Measurements from ENCODE around the gene CD72. TPM values are rescaled to one million over a fixed set of nuclear protein-coding genes. Genes with fewer than 3 reads are reported as not detected.
"Not testable (repeated sequence)": the region's sequence is repeated elsewhere in the genome, so short reads cannot be mapped to it uniquely, and the experiment has no call there.

The CD72 gene
- total RNA-seq, 1 donor from 2014 or later = 1.8 TPM

- peak; percentile 64 for FAIRE-seq
Measured at GRCh38 chr9:35639631-35640030, 21.4 kb upstream of the CD72 start.

GRCh38 chr9:35639225-35639624, 21.0 kb upstream of the CD72 start:
- H3K79me2 ChIP-seq (ENCODE audit: insufficient read depth, low read length); H3K9me3 ChIP-seq (ENCODE audit: insufficient read depth, low read depth, low read length); FAIRE-seq; H3K4me3 ChIP-seq (ENCODE audit: insufficient read depth, low read depth, low read length); H3K27me3 Mint-ChIP-seq (ENCODE audit: low read depth, unreplicated experiment); H3K36me3 Mint-ChIP-seq (ENCODE audit: low read depth, unreplicated experiment); H3K9me3 Mint-ChIP-seq (ENCODE audit: unreplicated experiment); H3K9ac ChIP-seq (ENCODE audit: low read length); H3K27ac ChIP-seq (ENCODE audit: low read depth, low read length); H2AFZ ChIP-seq (ENCODE audit: low read depth, low read length); H3K27ac Mint-ChIP-seq (ENCODE audit: unreplicated experiment); DNase-seq (ENCODE audit: low read depth); H3K4me1 ChIP-seq (ENCODE audit: insufficient read depth, low read length); H3K4me3 Mint-ChIP-seq (ENCODE audit: unreplicated experiment); H3K36me3 ChIP-seq (ENCODE audit: insufficient read depth, low read length); H4K20me1 ChIP-seq (ENCODE audit: insufficient read depth, low read length); H3K27me3 ChIP-seq (ENCODE audit: insufficient read depth, low read length); H3K4me2 ChIP-seq (ENCODE audit: low read length); H3K4me1 Mint-ChIP-seq (ENCODE audit: low read depth, unreplicated experiment): not testable (repeated sequence)

More at GRCh38 chr9:35639631-35640030, 21.4 kb upstream of the CD72 start:
- Mint-ChIP-seq H3K27ac (ENCODE audit: unreplicated experiment) (no peak overlapping the region), H3K4me3 (ENCODE audit: unreplicated experiment) (no peak overlapping the region), H3K36me3 (ENCODE audit: low read depth, unreplicated experiment) (peaks cover 8% of the 10 kb centered on the region), H3K9me3 (ENCODE audit: unreplicated experiment) (peaks cover 3% of the 10 kb centered on the region), H3K27me3 (ENCODE audit: low read depth, unreplicated experiment) (no peaks in the 10 kb centered on the region), H3K4me1 (ENCODE audit: low read depth, unreplicated experiment) (peaks cover 7% of the 10 kb centered on the region)
- DNase-seq (ENCODE audit: low read depth) = no peak
- Histone ChIP-seq H3K4me2 (ENCODE audit: low read length) (no peak overlapping the region), H3K36me3 (ENCODE audit: insufficient read depth, low read length) (no peaks in the 10 kb centered on the region), H2AFZ (ENCODE audit: low read depth, low read length) (no peak overlapping the region), H3K9me3 (ENCODE audit: insufficient read depth, low read depth, low read length) (no peaks in the 10 kb centered on the region), H3K4me3 (ENCODE audit: insufficient read depth, low read depth, low read length) (no peak overlapping the region), H3K9ac (ENCODE audit: low read length) (no peak overlapping the region), H3K27me3 (ENCODE audit: insufficient read depth, low read length) (no peaks in the 10 kb centered on the region), H4K20me1 (ENCODE audit: insufficient read depth, low read length) (no peaks in the 10 kb centered on the region), H3K27ac (ENCODE audit: low read depth, low read length) (no peak overlapping the region), H3K79me2 (ENCODE audit: insufficient read depth, low read length) (no peaks in the 10 kb centered on the region), H3K4me1 (ENCODE audit: insufficient read depth, low read length) (no peaks in the 10 kb centered on the region)
- TF ChIP-seq, protein P1, sequence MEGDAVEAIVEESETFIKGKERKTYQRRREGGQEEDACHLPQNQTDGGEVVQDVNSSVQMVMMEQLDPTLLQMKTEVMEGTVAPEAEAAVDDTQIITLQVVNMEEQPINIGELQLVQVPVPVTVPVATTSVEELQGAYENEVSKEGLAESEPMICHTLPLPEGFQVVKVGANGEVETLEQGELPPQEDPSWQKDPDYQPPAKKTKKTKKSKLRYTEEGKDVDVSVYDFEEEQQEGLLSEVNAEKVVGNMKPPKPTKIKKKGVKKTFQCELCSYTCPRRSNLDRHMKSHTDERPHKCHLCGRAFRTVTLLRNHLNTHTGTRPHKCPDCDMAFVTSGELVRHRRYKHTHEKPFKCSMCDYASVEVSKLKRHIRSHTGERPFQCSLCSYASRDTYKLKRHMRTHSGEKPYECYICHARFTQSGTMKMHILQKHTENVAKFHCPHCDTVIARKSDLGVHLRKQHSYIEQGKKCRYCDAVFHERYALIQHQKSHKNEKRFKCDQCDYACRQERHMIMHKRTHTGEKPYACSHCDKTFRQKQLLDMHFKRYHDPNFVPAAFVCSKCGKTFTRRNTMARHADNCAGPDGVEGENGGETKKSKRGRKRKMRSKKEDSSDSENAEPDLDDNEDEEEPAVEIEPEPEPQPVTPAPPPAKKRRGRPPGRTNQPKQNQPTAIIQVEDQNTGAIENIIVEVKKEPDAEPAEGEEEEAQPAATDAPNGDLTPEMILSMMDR (IDR thresholded peaks at IDR 0.05; ENCODE audit: insufficient read depth, low read depth, low read length) = no peak
- TF ChIP-seq EZH2 (IDR thresholded peaks at IDR 0.05; ENCODE audit: insufficient read depth, low read length) = no peak

GRCh38 chr9:35638751-35639150, 20.5 kb upstream of the CD72 start:
- not testable (repeated sequence) for H3K9me3 Mint-ChIP-seq (ENCODE audit: unreplicated experiment); H3K4me2 ChIP-seq (ENCODE audit: low read length); H3K4me3 ChIP-seq (ENCODE audit: insufficient read depth, low read depth, low read length); H3K4me1 Mint-ChIP-seq (ENCODE audit: low read depth, unreplicated experiment); H3K9ac ChIP-seq (ENCODE audit: low read length); FAIRE-seq; H3K27ac ChIP-seq (ENCODE audit: low read depth, low read length); H3K4me3 Mint-ChIP-seq (ENCODE audit: unreplicated experiment); H3K9me3 ChIP-seq (ENCODE audit: insufficient read depth, low read depth, low read length); H4K20me1 ChIP-seq (ENCODE audit: insufficient read depth, low read length); H2AFZ ChIP-seq (ENCODE audit: low read depth, low read length); H3K27me3 ChIP-seq (ENCODE audit: insufficient read depth, low read length); H3K27me3 Mint-ChIP-seq (ENCODE audit: low read depth, unreplicated experiment); H3K79me2 ChIP-seq (ENCODE audit: insufficient read depth, low read length); DNase-seq (ENCODE audit: low read depth); H3K36me3 Mint-ChIP-seq (ENCODE audit: low read depth, unreplicated experiment); H3K4me1 ChIP-seq (ENCODE audit: insufficient read depth, low read length); H3K36me3 ChIP-seq (ENCODE audit: insufficient read depth, low read length); H3K27ac Mint-ChIP-seq (ENCODE audit: unreplicated experiment)

GRCh38 chr9:35637427-35637955, 19.3 kb upstream of the CD72 start:
- H2AFZ ChIP-seq (ENCODE audit: low read depth, low read length); DNase-seq (ENCODE audit: low read depth); FAIRE-seq; H3K27me3 Mint-ChIP-seq (ENCODE audit: low read depth, unreplicated experiment); H3K36me3 ChIP-seq (ENCODE audit: insufficient read depth, low read length); H3K4me1 ChIP-seq (ENCODE audit: insufficient read depth, low read length); H3K9me3 ChIP-seq (ENCODE audit: insufficient read depth, low read depth, low read length); H3K27me3 ChIP-seq (ENCODE audit: insufficient read depth, low read length); H3K4me3 ChIP-seq (ENCODE audit: insufficient read depth, low read depth, low read length); H4K20me1 ChIP-seq (ENCODE audit: insufficient read depth, low read length); H3K36me3 Mint-ChIP-seq (ENCODE audit: low read depth, unreplicated experiment); H3K79me2 ChIP-seq (ENCODE audit: insufficient read depth, low read length); H3K27ac ChIP-seq (ENCODE audit: low read depth, low read length); H3K4me3 Mint-ChIP-seq (ENCODE audit: unreplicated experiment); H3K4me2 ChIP-seq (ENCODE audit: low read length); H3K27ac Mint-ChIP-seq (ENCODE audit: unreplicated experiment); H3K4me1 Mint-ChIP-seq (ENCODE audit: low read depth, unreplicated experiment); H3K9ac ChIP-seq (ENCODE audit: low read length); H3K9me3 Mint-ChIP-seq (ENCODE audit: unreplicated experiment): not testable (repeated sequence)

DNA sequence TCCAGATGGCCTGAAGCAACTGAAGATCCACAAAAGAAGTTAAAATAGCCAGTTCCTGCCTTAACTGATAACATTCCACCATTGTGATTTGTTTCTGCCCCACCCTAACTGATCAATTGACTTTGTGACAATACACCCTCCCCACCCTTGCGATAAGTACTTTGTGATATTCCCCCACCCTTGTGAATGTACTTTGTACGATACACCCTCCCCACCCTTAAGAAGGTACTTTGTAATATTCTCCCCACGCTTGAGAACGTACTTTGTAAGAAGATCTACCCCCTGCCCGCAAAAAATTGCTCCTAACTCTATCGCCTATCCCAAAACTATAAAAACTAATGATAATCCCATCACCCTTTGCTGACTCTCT, 18.6 kb upstream of the CD72 start:
- H3K27ac Mint-ChIP-seq (ENCODE audit: unreplicated experiment); H3K4me3 ChIP-seq (ENCODE audit: insufficient read depth, low read depth, low read length); H3K36me3 Mint-ChIP-seq (ENCODE audit: low read depth, unreplicated experiment); H3K27me3 ChIP-seq (ENCODE audit: insufficient read depth, low read length); H3K4me2 ChIP-seq (ENCODE audit: low read length); H3K27ac ChIP-seq (ENCODE audit: low read depth, low read length); H3K36me3 ChIP-seq (ENCODE audit: insufficient read depth, low read length); DNase-seq (ENCODE audit: low read depth); H3K4me1 ChIP-seq (ENCODE audit: insufficient read depth, low read length); H3K4me1 Mint-ChIP-seq (ENCODE audit: low read depth, unreplicated experiment); H3K27me3 Mint-ChIP-seq (ENCODE audit: low read depth, unreplicated experiment); H3K4me3 Mint-ChIP-seq (ENCODE audit: unreplicated experiment); H3K9me3 ChIP-seq (ENCODE audit: insufficient read depth, low read depth, low read length); H3K9me3 Mint-ChIP-seq (ENCODE audit: unreplicated experiment); H4K20me1 ChIP-seq (ENCODE audit: insufficient read depth, low read length); H2AFZ ChIP-seq (ENCODE audit: low read depth, low read length); H3K79me2 ChIP-seq (ENCODE audit: insufficient read depth, low read length); H3K9ac ChIP-seq (ENCODE audit: low read length); FAIRE-seq: not testable (repeated sequence)

Measured in astrocyte (in vitro differentiated cells and primary cell).